CD4-positive, alpha-beta T cell treated with Interleukin-4 for 4 hours (primary cell): ENCODE results near the gene PLCH1.

Experiments
- DNase-seq: peaks from one replicate; pipeline ENCODE4 v3.0.0-alpha.2; 2020

The PLCH1 gene

DNA sequence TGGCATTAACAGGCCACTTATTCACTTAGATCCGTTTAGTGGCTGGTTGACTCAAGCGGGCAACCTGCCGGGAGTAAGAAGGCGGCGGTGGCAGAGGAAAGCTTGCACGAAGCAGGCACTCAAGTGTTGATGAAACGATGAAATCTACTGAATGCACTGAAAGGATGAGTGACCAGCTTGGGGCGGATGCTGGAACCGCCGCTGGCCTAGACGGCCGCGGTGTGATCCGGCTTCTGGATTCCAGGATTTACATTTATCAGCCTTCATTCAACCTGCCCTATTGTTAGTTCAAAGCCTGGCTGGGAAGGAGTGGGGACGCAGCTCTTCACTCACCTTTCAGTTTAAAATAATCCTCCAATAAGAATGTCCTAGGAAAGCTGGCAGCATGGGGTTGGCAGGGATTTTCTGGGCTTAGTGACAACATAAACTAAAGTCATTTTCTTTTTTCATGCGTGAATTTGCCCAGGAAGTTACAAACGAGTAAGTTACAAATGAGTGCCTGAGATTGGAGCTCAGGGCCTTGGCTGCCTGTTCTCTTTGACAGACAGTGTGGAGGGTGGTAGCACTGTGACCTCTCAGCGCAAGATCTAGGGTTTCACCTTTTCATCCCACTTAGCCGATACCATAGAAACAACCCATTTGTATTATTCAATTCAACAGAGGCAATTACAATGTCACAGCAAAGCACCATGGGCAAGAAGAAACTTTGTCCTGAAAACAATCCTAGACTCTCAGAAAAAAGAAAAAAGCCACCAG lies 1.1 kb upstream of the PLCH1 start:
- DNase-seq = no peak

DNA sequence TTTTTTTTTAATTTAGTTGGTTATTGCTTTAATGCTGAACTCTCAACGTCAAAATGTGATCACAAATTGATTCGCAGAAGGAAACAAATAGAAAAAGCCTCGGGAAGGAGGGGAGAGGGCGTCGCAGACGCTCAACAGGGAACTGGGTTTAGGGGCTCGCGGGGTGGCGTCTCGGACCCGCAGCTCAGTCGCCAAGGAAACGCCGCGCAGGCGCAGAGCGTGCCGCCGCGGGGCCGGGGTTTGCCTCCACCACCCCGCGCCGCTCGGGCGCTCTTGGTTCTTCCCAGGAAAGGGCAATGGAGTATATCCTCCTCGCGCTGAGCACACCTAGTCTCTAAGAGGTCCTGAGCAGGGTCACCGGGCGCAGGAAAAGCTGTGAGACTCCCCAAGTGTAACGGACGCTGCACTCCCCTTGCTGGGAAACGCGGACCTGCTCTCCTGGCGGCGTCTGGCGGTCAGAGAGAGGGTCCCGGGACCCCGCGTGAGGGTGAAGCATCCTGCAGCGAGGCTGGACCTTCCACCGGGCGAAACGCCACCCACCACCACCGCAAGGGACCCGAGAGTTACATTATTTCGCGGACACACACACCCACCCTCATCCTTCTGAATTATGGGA lies 753 bp downstream of the PLCH1 start:
- no peak for DNase-seq

DNA sequence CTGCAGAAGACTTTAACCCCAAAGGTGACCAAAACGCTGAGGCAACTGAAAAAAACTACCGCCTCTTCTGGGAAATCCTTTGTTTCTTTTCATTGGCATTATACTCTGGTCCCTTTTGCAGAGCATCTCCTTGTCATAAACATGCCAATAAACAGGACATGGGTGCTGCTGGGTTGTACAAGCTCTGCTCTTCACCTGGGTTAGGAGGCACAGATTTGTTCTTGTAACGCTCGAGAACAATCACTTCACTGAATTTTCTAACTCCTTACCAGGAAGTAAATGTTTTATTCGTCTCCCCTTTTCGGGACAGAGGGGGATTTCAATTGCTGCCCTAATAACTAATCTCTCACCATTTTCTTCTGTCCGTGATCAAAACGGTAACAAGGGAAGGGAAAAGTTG lies 1.3 kb downstream of the PLCH1 start:
- no peak for DNase-seq

DNA sequence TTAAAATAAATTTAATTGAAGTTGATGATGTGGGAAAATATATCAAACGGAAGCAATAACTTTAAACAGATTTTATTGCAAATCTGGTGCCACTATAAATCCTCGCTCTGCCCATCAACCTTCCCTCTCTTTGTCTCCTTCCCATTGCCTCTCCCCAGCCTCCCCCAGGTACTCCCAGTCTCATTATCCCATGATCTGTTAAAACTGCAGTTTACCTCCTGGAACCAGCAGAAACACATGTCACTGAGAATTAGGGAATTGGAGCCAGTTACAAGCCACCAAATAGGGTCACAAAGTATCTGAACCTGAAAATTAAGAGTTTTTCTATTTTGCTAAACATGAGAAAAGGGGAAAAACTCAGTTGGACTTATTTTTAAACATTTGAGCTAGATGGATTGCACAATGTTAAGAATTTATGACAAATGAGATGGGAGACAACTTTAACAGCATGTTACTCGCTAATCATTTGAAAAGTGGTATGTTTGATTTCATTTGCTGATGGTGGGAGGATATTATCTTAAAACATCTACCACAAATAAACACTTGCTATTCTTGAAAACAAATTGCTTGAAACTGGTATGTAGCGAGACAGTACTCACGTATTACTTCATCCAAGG lies 2.4 kb downstream of the PLCH1 start:
- no peak for DNase-seq

DNA sequence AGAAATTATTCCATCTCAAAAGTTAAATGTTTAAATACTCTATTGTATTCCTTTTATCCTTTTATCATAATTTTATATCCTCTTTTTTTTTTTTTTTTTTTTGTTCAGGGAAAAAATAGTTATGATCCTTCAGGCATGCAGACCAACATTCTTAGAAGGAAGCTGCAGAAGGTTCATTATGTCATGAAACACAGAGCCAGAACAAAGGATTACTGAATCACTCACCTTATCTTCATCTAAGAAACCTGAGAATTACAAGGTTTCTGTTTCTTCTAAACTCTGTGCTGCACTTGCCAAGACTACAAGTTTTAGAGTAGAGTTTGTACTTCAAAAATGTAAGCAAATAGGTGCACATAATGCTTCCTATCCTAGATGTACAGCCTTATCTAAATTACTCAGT lies 3.3 kb downstream of the PLCH1 start:
- DNase-seq = no peak

DNA sequence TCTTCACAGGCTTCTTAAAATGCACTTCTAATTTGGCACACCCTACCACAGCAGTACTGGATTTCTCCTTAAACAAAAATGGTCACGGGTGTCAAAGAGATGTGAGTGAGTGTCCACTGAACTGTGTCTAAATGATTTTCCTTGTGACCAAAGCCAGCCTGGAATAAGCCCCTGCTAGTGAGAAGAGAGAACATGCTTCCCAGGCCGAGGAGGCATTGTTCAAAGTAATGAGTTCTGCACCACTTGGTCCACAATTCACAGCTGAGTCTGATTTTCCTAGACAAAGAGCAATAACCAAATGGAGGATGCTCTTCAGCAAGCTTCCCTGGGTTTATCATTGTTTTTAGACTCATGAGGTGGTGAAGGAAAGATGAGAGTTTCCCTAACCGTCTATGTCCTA lies 3.8 kb downstream of the PLCH1 start:
- DNase-seq = no peak

DNA sequence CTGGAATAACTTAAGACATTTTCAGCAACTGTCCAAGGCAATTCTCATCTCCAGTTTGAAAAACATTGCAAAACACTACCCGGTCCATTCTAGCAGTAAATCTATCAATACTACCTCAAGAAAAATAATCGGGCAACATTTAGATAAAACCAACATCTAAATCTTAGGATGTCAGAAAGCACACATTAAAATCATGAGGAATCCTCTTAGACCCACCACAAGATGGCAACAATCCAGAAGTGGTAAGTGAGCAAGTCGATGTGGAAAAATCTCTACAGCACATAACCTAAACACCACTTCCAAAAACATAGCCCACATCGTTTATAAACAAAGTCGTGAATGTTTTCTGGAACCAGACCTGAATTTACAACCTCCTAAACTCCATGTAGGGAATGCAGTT lies 5.7 kb downstream of the PLCH1 start:
- no peak for DNase-seq

DNA sequence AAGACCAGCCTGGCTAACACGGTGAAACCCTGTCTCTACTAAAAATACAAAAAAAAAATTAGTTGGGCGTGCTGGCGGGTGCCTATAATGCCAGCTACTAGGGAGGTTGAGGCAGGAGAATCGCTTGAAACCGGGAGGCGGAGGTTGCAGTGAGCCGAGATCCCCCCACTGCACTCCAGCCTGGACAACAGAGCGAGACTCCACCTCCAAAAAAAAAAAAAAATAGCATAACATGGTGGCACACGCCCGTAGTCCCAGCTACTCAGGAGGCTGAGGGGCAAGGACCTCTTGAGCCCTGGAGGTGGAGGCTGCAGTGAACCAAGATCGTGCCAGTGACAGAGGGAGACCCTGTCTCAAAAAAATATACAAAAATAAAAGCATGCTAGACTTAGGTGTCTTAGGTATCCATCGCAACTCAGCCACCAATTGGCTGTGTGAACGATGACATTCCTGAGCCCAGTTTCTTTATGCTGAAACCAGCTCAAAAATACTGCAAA lies 6.2 kb downstream of the PLCH1 start:
- no peak for DNase-seq

DNA sequence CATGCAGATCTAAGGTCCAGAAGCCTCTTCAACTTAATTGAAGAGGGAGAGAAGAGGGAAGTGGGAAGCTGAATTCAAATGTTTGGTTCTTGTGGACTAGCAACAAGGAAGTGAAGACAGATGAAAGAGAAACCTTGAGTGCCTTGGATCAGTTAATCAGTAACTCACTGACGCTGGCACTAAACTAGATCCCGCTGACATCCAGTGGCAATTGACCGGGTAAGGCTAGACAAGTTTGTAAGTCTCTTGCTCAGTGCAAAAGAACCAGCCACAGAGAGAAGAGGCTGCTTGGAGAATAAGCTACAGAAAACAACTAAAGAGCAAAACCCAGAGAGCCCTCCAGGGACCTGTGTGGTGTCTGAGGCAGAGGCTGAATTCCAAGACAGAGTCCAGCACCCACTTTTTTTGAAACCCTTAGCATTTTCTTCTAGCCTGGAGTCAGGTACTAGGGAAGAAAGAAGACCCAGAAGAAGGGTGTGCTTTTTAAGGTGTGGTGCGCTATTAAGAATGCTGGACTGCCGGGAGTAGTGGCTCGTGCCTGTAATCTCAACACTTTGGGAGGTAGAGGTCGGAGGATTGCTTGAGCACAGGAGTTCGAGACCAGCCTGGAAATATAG lies 6.9 kb downstream of the PLCH1 start:
- DNase-seq = no peak

DNA sequence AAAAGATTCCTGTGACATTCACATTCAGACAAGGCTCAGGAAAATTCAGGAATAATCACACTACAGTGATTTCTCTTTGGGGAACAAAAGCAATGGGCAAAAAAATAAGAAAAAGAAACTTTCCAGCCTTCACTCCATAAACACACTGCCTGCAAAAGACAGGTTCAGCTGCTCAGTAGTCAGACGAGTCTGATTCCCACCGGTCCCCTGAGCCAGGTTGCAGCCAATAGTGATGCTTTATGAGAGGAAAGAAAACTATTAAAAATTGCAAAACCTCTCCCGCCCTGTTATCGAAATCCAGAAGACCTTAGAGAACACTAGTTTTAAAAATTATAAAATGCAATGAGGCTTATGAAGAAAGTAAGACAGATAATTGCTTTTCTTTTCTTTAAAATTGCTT lies 8.5 kb downstream of the PLCH1 start:
- DNase-seq = no peak

DNA sequence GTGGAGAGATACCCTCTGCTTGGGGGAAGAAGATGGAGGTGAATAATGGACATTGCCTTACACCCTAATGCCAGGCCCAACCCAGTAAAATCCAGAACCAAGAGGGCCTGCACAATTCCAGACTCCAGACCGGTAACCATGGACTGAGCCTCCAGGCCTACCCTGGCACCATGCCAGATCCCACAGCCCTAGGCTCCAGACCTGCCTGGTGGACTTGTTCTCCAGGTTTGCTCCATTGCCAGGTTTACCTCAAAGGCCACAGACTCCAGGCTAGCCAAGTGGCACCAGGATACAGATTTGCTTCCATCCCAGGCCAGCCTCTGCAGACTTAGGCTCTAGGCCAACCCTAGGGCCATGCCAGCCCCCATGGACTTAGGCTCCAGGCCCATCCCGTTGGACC lies 14.0 kb downstream of the PLCH1 start:
- no peak for DNase-seq

DNA sequence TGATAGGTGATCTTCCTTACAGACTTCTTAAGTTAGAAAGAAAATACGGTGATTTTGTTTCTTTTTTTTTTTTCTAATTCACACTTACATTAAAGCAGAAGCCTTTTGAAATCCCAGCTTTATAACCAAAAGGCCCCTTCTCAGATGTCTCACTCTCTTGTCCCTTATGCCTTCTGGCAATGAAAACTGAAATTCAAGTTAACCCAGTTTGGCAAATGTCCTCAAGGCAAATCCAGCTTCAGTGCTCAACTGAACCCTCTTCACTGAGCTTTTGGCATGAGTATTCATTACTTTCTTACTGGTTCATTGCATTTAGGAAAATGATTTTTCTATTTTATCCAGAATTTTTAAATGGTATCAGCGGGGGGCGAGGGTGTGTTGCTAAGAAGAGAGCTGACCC lies 17.0 kb downstream of the PLCH1 start:
- DNase-seq = no peak

DNA sequence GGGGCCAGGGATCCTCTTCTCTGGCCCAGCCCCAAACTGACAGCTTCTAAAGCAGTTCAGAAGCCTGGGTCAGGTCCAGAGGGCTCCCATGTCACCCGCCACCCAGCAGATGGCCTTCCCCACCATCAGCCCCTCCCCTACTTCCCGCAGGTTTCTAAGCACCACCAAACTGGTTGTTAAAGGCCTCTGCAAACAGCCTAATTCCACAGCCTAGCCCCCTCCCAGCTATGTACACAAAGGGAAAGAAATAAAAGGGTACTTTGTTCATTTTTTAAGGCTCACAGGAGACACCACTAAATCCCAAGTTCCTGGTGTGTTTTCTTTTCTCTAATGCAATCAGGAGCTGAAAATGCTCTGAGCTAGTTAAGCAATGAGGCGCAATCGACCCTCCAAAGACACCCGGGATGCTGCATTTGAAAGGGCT lies 30.6 kb downstream of the PLCH1 start:
- no peak for DNase-seq

DNA sequence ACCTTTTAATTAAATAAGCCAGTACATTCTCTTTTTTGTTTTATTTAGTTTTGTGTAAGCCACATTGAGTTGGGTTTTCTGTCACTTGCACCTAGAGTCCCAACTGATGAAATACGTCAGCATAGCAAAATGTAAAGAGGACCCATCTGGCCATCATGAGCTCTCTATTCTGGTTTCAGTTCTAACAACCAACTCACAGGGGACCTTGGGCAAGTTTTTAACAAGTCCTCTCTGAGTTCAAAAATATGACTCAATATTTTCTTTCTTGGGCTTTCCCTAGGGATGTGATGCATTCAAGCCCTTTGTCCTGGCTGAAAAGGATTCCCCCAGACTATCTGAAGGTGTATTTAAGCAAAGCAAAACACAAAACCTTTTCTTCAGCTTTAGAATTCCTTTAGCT lies 32.9 kb downstream of the PLCH1 start:
- DNase-seq = no peak

DNA sequence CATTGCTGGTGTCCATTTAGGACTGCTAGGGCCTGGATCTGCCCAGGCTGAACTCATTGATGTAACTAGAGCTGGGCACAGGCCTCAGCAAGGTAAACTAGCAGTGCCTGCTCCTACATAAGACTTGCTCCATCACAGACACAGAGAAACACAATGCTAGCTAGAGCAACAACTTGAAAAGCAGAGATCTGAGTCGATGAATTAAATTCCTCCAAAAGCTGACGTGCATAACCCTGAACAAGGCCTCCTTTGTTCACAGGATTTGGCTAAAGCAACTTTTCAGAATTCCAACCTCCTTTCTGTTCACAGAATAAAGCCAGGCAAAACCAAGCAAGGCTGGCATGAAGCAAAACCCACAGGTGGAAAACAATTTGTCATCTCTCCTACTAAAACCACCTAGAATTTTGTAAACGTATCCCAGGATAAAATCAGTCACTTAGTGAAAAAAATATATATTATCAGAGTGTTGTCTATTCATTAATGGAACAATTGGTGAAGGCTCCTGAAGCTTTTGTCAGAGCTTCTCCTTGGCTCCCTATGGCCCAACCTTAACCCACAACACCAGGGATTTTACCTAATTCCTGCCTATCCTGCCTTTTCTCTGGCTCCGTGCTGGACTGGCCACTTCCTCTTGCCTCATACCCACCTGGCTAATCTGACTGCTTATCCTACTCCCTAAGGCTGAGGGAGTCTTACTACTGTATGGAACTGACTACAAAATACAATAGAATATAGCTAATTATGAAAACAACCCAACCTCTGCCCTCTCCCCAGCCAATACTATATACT lies 39.9 kb downstream of the PLCH1 start:
- DNase-seq = no peak

DNA sequence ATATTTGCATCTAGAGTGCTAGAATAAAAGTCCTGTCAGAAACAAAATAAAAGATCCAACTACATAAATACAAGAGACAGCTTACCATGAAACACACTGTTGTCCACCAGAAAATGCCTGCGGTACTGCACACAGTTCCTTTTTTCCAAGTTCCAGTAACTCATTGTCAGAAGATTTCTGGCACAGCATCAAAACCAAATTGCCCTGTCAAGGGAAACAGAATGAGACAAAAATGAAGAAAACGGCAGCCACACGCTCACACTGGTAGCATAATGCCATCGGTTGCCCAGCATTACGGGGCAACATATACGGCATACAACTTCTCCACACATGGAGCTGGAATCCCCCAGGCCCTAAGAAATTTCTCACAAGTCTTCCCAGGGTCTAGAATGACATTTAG lies 40.8 kb downstream of the PLCH1 start:
- no peak for DNase-seq

DNA sequence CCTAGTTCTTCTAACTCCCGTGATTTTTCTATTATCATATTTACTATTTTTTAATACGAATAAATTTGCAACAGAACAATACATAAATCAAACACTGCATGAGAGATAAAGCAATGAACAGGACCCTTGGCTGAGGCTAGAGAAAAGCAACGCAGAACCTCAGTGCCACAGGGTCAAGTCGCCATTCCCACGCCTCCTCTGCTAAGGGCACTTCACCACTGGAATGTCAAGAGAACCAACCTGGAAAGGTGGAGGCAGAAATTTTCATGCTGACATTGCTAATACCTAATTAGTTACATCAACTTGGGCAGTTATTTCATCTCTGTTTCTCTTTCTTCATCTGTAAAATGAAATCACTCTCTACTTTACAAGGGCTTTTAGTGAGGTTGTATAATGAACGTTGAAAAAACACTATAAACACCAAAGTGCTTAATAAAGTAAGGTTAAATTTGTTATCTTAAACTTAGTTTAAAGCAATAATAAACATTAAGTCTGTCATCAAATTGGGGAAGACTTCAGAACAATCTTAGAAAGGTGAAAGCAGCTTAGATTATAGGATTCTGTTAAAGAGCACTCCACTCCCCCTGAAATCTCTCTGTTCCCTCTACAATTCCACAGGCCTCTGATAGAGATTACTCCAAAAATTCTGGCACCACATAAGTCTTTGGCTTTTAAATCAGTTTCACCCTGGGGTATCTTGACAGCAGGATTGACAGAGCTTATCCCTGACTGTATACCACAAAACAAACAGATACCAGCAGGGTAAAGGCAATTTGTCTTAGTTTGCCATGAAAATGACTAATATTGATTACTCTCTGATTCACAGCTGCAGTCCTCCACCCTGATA lies 41.9 kb downstream of the PLCH1 start:
- DNase-seq = no peak

DNA sequence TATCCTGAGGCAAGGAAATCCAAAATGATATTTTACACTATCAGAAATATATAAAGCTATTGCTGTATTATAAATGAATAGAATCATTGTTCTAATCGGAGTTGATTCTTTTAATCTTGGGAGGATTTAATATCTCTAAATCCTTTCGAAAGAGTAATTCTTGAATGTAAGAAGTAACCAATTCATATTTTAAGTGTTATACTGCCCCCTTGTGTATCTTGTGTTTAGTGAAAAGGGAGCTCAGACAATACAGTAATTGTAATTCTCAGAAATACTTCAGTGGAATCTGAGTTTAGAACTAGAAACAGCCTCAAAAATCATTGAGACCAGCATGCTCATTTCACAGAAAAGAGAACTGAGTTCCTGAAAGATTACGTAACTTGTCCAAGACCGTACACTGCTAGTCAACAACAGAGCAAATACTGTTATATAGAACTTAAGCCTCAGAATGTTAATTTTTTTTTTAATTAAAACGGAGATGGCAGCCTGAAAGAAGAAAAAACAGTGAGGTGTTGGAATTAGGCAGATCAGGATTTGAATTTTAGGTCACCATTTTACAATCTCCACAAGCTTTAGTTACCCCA lies 42.9 kb downstream of the PLCH1 start:
- DNase-seq = peak; percentile 64

DNA sequence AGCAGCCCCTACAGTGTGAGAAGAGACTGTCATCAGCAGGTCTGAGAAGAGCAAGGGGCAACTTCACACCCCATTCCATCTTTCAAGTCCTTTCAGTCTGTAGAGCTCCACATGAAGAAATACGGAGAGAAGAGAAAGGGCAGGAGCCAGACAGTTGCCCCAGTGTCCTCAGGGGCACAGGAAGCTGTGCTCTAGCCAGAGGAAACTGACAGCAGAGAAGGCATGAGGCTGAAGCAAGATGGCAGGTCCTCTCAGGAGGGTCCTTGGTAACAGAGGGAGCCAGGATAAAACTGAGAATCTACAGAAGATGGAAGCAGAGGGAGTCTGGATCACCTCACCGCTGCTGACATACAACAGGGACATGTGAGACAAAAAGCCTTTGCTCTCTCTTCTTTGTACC lies 47.3 kb downstream of the PLCH1 start:
- no peak for DNase-seq

DNA sequence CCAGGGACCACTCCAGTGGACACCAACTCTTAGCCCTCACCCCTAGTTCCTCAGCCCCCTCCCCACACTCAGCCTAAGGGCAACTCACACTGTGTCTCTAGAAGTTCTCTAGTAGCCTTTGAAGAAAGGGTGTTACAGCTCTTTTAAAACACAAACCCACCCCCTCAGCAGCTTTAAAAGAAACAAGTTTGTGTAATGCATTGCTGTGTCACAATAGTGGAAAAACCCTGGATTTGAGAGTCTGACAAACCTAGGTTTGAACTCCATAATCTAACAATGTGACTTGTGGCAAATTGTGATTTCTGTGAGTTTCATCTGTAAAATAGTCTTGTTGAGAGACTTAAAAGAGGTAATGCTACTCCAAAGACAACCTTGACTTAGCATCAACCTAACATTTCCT lies 54.0 kb downstream of the PLCH1 start:
- DNase-seq = no peak

DNA sequence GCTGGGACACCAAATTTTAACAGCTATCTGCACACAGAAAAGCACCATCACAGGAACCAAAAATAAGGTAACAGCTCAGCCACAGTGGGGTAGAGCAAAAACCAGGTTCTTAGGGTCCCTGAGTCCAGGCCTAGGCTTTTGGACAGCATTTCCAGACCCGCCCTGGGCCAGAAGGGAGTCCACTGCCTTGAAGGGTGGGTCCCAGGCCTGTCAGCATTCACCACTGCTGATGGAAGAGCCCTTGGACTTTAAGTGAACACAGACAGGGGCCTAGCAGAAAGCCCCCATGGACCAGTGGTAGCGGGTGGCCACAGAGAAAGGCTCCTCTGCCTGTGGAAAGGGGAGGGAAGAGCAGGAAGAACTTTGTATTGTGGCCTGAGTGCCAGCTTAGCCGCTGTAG lies 56.4 kb downstream of the PLCH1 start:
- no peak for DNase-seq

DNA sequence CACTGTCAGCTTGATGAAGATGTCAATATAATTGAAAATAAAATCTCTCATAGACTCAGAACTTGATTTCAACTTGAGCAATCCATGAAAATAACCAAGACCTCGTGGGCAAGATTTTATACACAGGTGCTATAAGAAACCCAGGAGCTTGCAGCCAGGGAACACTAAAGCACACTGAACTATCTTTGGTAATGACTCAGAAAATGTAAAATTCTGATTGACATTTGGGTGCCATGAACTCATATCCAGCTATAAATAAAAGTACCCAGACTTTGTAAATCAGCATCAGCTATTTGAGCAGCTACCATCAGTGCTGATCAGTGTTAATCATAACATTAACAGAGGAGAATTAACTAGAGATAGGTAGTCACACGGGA lies 61.5 kb downstream of the PLCH1 start:
- DNase-seq = no peak
